AG04450 (cell line): ENCODE measurements around the gene CPLANE2. TPM values are rescaled to one million over a fixed set of nuclear protein-coding genes. Genes with fewer than 3 reads are reported as not detected.
"Not testable (repeated sequence)": the region's sequence is repeated elsewhere in the genome, so short reads cannot be mapped to it uniquely, and the experiment has no call there.

ENCODE experiments used
- CTCF ChIA-PET: fragments of 300-600, 350-600 bp; formaldehyde crosslinking; extraction: SDS; loops from one replicate; lab custom pipeline; 2022; ENCODE audit warnings: antibody characterized with exemption, inconsistent platforms; lab: Charles Lee
- POLR2A ChIA-PET: fragments of 350-600 bp; formaldehyde crosslinking; extraction: SDS; loops from one replicate; lab custom pipeline; 2021; ENCODE audit warnings: antibody characterized with exemption, inconsistent platforms; lab: Yijun Ruan, JAX
- DNase-seq: peaks from one replicate; pipeline ENCODE4 v3.0.0-alpha.2; 2011; ENCODE audit warnings: low read depth, low spot score
- H3K27ac ChIP-seq: one replicate; pipeline ENCODE4 v1.5.1; 2012; ENCODE audit warnings: low read depth, low read length, control low read depth
- H3K27me3 ChIP-seq: one replicate; pipeline ENCODE4 v1.6.0; 2012; ENCODE audit warnings: low read length; ENCODE audit not compliant: control insufficient read depth, insufficient read depth
- H3K4me3 ChIP-seq: 2 replicates; pipeline ENCODE4 v1.5.1; 2011; ENCODE audit warnings: mild to moderate bottlenecking, low read depth, low read length, control low read depth
- H3K9me3 ChIP-seq: 2 replicates; pipeline ENCODE4 v1.5.1; 2012; ENCODE audit warnings: low read length; ENCODE audit not compliant: control insufficient read depth, insufficient read depth
- CTCF ChIP-seq: IDR thresholded peaks from 2 replicates; pipeline ENCODE4 v1.5.1; 2011; ENCODE audit warnings: low read depth, low read length, control low read depth, inconsistent platforms
- polyA plus RNA-seq: library from polyadenylated mRNA; depleted of rRNA; stranded (reverse); fragments of >200 nt; gene quantifications from 2 replicates; pipeline ENCODE4 v1.2.3, GENCODE V29; 2011

Gene CPLANE2
- polyA plus RNA-seq, 1 experiment: 3.6 TPM

- no peak for TF ChIP-seq CTCF
- Histone ChIP-seq H3K27ac (no peak overlapping the region), H3K9me3 (no peaks in the 10 kb centered on the region), H3K27me3 (no peaks in the 10 kb centered on the region), H3K4me3 (no peak overlapping the region)
- DNase-seq: no peak
- ChIA-PET CTCF (interaction anchor here (0.6 to 0.7 kb wide), 2 partner anchors 10 to 121 kb away, joined by 3 to 7 read pairs; no protein-coding TSS in a partner anchor), POLR2A (interaction anchor here (1.0 kb wide), 1 partner anchor 38 kb away, joined by 3 read pairs; no protein-coding TSS in a partner anchor)
These were observed 37.3 kb downstream of the CPLANE2 start for GRCh38 chr1:16199700-16200099.

- ChIA-PET POLR2A (interaction anchor here (1.0 kb wide), 1 partner anchor 37 kb away, joined by 3 read pairs; no protein-coding TSS in a partner anchor), CTCF (no interaction called here)
- Histone ChIP-seq H3K9me3 (no peaks in the 10 kb centered on the region), H3K27ac (no peak overlapping the region), H3K27me3 (no peaks in the 10 kb centered on the region), H3K4me3 (no peak overlapping the region)
- no peak for DNase-seq
- TF ChIP-seq CTCF: no peak
These were observed 37.9 kb downstream of the CPLANE2 start for GRCh38 chr1:16199157-16199501.

GRCh38 chr1:16198444-16199156 is 38.4 kb downstream of the CPLANE2 start:
- ChIA-PET CTCF (no interaction called here), POLR2A (no interaction called here)
- DNase-seq: no peak

GRCh38 chr1:16196874-16197273 is 40.1 kb downstream of the CPLANE2 start:
- CTCF ChIA-PET: interaction anchor here (1.0 kb wide), 1 partner anchor 118 kb away, joined by 4 read pairs; no protein-coding TSS in a partner anchor
- TF ChIP-seq CTCF: no peak
- no peak overlapping the region for H3K4me3 ChIP-seq
- H3K9me3 ChIP-seq: no peaks in the 10 kb centered on the region
- no peaks in the 10 kb centered on the region for H3K27me3 ChIP-seq
- POLR2A ChIA-PET: no interaction called here
- no peak for DNase-seq
- no peak overlapping the region for H3K27ac ChIP-seq

More at GRCh38 chr1:16198444-16199156, 38.4 kb downstream of the CPLANE2 start:
- Histone ChIP-seq H3K27me3 (no peaks in the 10 kb centered on the region), H3K4me3 (no peak overlapping the region), H3K9me3 (no peaks in the 10 kb centered on the region), H3K27ac (no peak overlapping the region)
- no peak for TF ChIP-seq CTCF

- H3K4me3 ChIP-seq, POLR2A ChIA-PET, DNase-seq, H3K27me3 ChIP-seq, H3K27ac ChIP-seq, H3K9me3 ChIP-seq: not testable (repeated sequence)
- CTCF ChIA-PET: interaction anchor here (1.0 kb wide), 1 partner anchor 117 kb away, joined by 4 read pairs; no protein-coding TSS in a partner anchor
These were observed 40.8 kb downstream of the CPLANE2 start for GRCh38 chr1:16196139-16196538.
